ENCODE results near the gene CAPZA1. TPM values are rescaled to one million over a fixed set of nuclear protein-coding genes. Genes with fewer than 3 reads are reported as not detected.
A peak's percentile ranks its signal among the peaks of the same experiment; 100 is the strongest.

CAPZA1 gene
- total RNA-seq, 1 donor = 159 TPM

- Histone ChIP-seq H2AFZ (ENCODE audit: low read length) (no peak overlapping the region), H3K27ac (ENCODE audit: low read depth, low read length) (no peak overlapping the region), H3K36me3 (ENCODE audit: insufficient read depth, low read length) (peaks cover 56% of the 10 kb centered on the region), H3K4me3 (ENCODE audit: insufficient read depth, low read length) (no peak overlapping the region), H4K20me1 (ENCODE audit: insufficient read depth, low read length) (no peaks in the 10 kb centered on the region), H3K4me1 (ENCODE audit: insufficient read depth, low read length) (no peaks in the 10 kb centered on the region), H3K27me3 (ENCODE audit: insufficient read depth, low read length) (no peaks in the 10 kb centered on the region), H3K9me3 (ENCODE audit: low read depth, low read length) (no peaks in the 10 kb centered on the region), H3K4me2 (ENCODE audit: insufficient read depth, low read length) (no peak overlapping the region), H3K79me2 (ENCODE audit: insufficient read depth, low read length) (peaks cover 6% of the 10 kb centered on the region)
- TF ChIP-seq CTCF (IDR thresholded peaks at IDR 0.05; ENCODE audit: extremely low read depth, low read depth, low read length) = no peak
- DNase-seq (ENCODE audit: insufficient read length, low spot score, missing footprints) = no peak
These were observed 13.9 kb upstream of the CAPZA1 start for GRCh38 chr1:112605633-112606327.

GRCh38 chr1:112614460-112615065, 5.1 kb upstream of the CAPZA1 start:
- Histone ChIP-seq H3K27me3 (ENCODE audit: insufficient read depth, low read length) (no peaks in the 10 kb centered on the region), H3K36me3 (ENCODE audit: insufficient read depth, low read length) (peaks cover 48% of the 10 kb centered on the region), H3K4me2 (ENCODE audit: insufficient read depth, low read length) (no peak overlapping the region), H3K4me3 (ENCODE audit: insufficient read depth, low read length) (no peak overlapping the region), H3K27ac (ENCODE audit: low read depth, low read length) (no peak overlapping the region), H3K79me2 (ENCODE audit: insufficient read depth, low read length) (peaks cover 80% of the 10 kb centered on the region), H3K9me3 (ENCODE audit: low read depth, low read length) (no peaks in the 10 kb centered on the region), H3K4me1 (ENCODE audit: insufficient read depth, low read length) (peaks cover 11% of the 10 kb centered on the region), H4K20me1 (ENCODE audit: insufficient read depth, low read length) (no peaks in the 10 kb centered on the region), H2AFZ (ENCODE audit: low read length) (no peak overlapping the region)
- TF ChIP-seq CTCF (IDR thresholded peaks at IDR 0.05; ENCODE audit: extremely low read depth, low read depth, low read length) = peak; percentile 83
- DNase-seq (ENCODE audit: insufficient read length, low spot score, missing footprints) = no peak

- Histone ChIP-seq H3K4me3 (ENCODE audit: insufficient read depth, low read length) (peak overlapping the region; percentile 100), H3K36me3 (ENCODE audit: insufficient read depth, low read length) (peaks cover 15% of the 10 kb centered on the region), H3K9me3 (ENCODE audit: low read depth, low read length) (no peaks in the 10 kb centered on the region), H3K4me1 (ENCODE audit: insufficient read depth, low read length) (peaks cover 31% of the 10 kb centered on the region), H3K4me2 (ENCODE audit: insufficient read depth, low read length) (peak overlapping the region; percentile 94), H3K27me3 (ENCODE audit: insufficient read depth, low read length) (no peaks in the 10 kb centered on the region), H3K79me2 (ENCODE audit: insufficient read depth, low read length) (peaks cover 93% of the 10 kb centered on the region), H2AFZ (ENCODE audit: low read length) (peak overlapping the region; percentile 87), H4K20me1 (ENCODE audit: insufficient read depth, low read length) (peaks cover 6% of the 10 kb centered on the region), H3K27ac (ENCODE audit: low read depth, low read length) (peak overlapping the region; percentile 98)
- peak; percentile 71 for DNase-seq (ENCODE audit: insufficient read length, low spot score, missing footprints)
- no peak for TF ChIP-seq CTCF (IDR thresholded peaks at IDR 0.05; ENCODE audit: extremely low read depth, low read depth, low read length)
These were observed 1.4 kb upstream of the CAPZA1 start for GRCh38 chr1:112618114-112618720.

Measured in osteoblast (primary cell).